Measurements from ENCODE around the gene SCGB1D2. TPM values are rescaled to one million over a fixed set of nuclear protein-coding genes. Genes with fewer than 3 reads are reported as not detected.
A peak's percentile ranks its signal among the peaks of the same experiment; 100 is the strongest.

SCGB1D2 gene
- total RNA-seq, 2 donors from 2014 or later: not detected

DNA sequence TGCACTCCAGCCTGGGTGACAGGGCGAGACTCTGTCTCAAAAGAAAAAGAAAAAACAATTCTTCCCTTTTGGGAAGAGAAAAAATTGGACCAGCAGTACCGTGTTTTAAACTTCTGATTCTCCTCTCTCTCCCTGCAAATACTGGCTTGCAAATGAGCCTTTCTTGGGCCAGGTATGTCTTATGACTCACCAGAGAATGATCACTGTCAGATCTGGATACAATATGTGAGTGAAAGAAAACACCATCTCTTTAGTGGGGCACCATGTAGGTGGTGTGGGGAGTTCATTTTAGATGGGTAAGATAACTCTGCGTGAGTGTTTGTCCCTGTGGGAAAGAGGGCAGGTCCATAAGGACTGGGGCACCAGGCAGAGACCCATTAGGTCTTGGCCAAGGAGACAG lies 25.5 kb downstream of the SCGB1D2 start:
- H3K36me3 Mint-ChIP-seq (ENCODE audit: insufficient read depth in 2 of 2): peaks cover 0 to 2% of the 10 kb centered on the region in 2 donors
- DNase-seq (no peak), ATAC-seq (replicated peaks in 1 of 2) (peak; percentile 56)
- peaks cover 19% of the 10 kb centered on the region for H3K27me3 Mint-ChIP-seq (ENCODE audit: low read depth)
- H3K4me1 Mint-ChIP-seq (ENCODE audit: low read depth): peaks cover 38% of the 10 kb centered on the region
- H3K4me3 Mint-ChIP-seq: no peak overlapping the region
- peaks cover 0 to 2% of the 10 kb centered on the region in 2 donors for H3K9me3 Mint-ChIP-seq
- H3K27ac Mint-ChIP-seq: no peak overlapping the region

- H3K27me3 Mint-ChIP-seq (ENCODE audit: low read depth): peaks cover 14% of the 10 kb centered on the region
- ATAC-seq (replicated peaks in 1 of 2) (no peak), DNase-seq (no peak)
- H3K4me3 Mint-ChIP-seq: no peak within 1 kb of the TSS
- H3K9me3 Mint-ChIP-seq: no peaks in the 10 kb centered on the region
- peaks cover 30% of the 10 kb centered on the region for H3K4me1 Mint-ChIP-seq (ENCODE audit: low read depth)
- H3K27ac Mint-ChIP-seq: no peak within 1 kb of the TSS
- no peaks in the 10 kb centered on the region for H3K36me3 Mint-ChIP-seq (ENCODE audit: insufficient read depth in 2 of 2)
These were observed 27.7 kb downstream of the SCGB1D2 start, which contains the start of gene SCGB2A2 for GRCh38 chr11:62269654-62270278. Gene SCGB2A2, plus strand, starts transcription at chr11:62270158. Its CDS starts 59 bp downstream, at chr11:62270217.

- no peak for ATAC-seq (replicated peaks in 1 of 2)
- Mint-ChIP-seq H3K4me1 (ENCODE audit: low read depth) (peaks cover 5% of the 10 kb centered on the region), H3K27ac (no peak overlapping the region), H3K4me3 (no peak overlapping the region), H3K9me3 (no peaks in the 10 kb centered on the region), H3K36me3 (ENCODE audit: insufficient read depth in 2 of 2) (no peaks in the 10 kb centered on the region), H3K27me3 (ENCODE audit: low read depth) (peaks cover 6% of the 10 kb centered on the region)
- no peak for DNase-seq
These were observed 31.2 kb downstream of the SCGB1D2 start for GRCh38 chr11:62273284-62273683.

DNA sequence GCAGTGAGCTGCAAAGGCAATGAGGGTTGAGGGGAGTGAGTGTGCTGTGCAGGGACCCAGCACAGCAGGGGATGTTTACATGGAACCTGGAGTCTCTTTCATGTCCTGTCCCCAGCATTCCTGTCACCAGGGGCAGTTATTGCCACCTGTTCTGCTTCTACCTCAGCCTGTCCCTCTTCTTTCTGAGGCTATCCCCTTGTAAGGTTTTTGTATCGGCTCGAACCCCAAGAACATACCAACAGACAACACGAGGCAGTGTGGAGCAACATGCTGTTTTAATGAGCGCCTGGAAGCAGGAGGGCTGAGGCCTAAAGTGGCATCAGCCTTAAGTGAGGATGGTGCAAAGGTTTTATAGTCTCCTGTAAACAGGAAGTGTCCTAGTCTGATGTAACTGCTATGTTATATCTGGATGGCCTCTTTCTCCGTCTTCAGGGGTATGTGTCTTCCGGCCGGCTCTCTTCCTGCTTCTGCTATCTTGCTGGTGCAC lies 31.8 kb downstream of the SCGB1D2 start:
- H3K4me3 Mint-ChIP-seq: no peak overlapping the region
- DNase-seq (no peak), ATAC-seq (replicated peaks in 1 of 2) (no peak)
- no peak overlapping the region for H3K27ac Mint-ChIP-seq
- no peaks in the 10 kb centered on the region for H3K36me3 Mint-ChIP-seq (ENCODE audit: insufficient read depth in 2 of 2)
- no peaks in the 10 kb centered on the region for H3K9me3 Mint-ChIP-seq
- peaks cover under 1% of the 10 kb centered on the region for H3K4me1 Mint-ChIP-seq (ENCODE audit: low read depth)
- H3K27me3 Mint-ChIP-seq (ENCODE audit: low read depth): peaks cover under 1% of the 10 kb centered on the region

DNA sequence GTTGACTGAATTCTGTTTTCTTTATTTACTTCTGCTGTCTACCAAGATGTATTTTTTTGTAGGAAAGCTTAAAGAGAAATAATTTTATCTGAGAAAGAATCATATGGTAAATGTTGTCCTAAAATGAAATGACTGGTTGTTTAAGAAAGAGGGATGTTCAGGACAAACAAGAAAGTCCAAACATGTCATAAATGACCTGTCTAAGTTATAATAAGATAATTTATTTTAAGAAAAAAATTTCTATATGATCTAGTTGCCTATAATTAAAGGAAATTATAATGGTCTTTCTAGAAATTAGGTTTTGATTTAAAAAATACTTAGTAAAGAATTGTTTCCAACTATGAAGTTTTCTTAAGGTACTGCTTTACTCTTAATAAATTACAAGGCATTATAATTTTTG lies 38.4 kb downstream of the SCGB1D2 start:
- ATAC-seq (replicated peaks in 1 of 2) (no peak), DNase-seq (no peak)
- Mint-ChIP-seq H3K4me3 (no peak overlapping the region), H3K9me3 (no peaks in the 10 kb centered on the region), H3K36me3 (ENCODE audit: insufficient read depth in 2 of 2) (no peaks in the 10 kb centered on the region), H3K4me1 (ENCODE audit: low read depth) (no peaks in the 10 kb centered on the region), H3K27ac (no peak overlapping the region), H3K27me3 (ENCODE audit: low read depth) (peaks cover 4% of the 10 kb centered on the region)

Other genes with a start within 250 kb of the SCGB1D2 start
- 100 to 1,000 TPM; 129 to 161 TPM for gene INCENP, start 118.2 kb upstream of the SCGB1D2 start, total RNA-seq
- not detected for gene SCGB1D1, start 52.0 kb upstream of the SCGB1D2 start, total RNA-seq
- gene SCGB2A1, start 33.6 kb upstream of the SCGB1D2 start, total RNA-seq: not detected
- gene SCGB2A2, start 27.9 kb downstream of the SCGB1D2 start, total RNA-seq: not detected
- gene SCGB1D4, start 56.8 kb downstream of the SCGB1D2 start, total RNA-seq: not detected
- 1 to 10 TPM; 5.1 to 8.8 TPM for gene ASRGL1, start 95.2 kb downstream of the SCGB1D2 start, total RNA-seq
- gene SCGB1A1, start 176.8 kb downstream of the SCGB1D2 start, total RNA-seq: not detected

All from activated T-cell treated with anti-CD3 and anti-CD28 coated beads, Interleukin-2, amount 50 U/mL, for 72 hours (primary cell).